SK-N-SH (cell line): Measurements from ENCODE around the gene MACROD2.

ENCODE experiments used
- CTCF ChIP-seq: fragments of 200-600 bp; sonication (generic); IDR thresholded peaks from 2 replicates; pipeline ENCODE4 v1.6.1; 2017; ENCODE audit warnings: antibody characterized with exemption, mild to moderate bottlenecking, moderate library complexity
- EP300 ChIP-seq, 2 experiments: IDR thresholded peaks; 2 replicates each; pipeline versions ENCODE4 v1.4.0 to v1.6.1; 2012; ENCODE audit warnings: borderline replicate concordance in 1 of 2, low read depth in 1 of 2, low read length in 1 of 2
- MAX ChIP-seq: IDR thresholded peaks from 2 replicates; pipeline ENCODE4 v1.4.0; 2012; ENCODE audit warnings: low read depth
- POLR2AphosphoS5 ChIP-seq: IDR thresholded peaks from 2 replicates; pipeline ENCODE4 v1.6.1; 2012; ENCODE audit warnings: low read depth, low read length
- TAF1 ChIP-seq: IDR thresholded peaks from 2 replicates; pipeline ENCODE4 v1.6.1; 2012; ENCODE audit warnings: low read depth, mild to moderate bottlenecking, low read length, moderate library complexity, borderline replicate concordance
- TF ChIP-seq, protein P1 (sequence below): IDR thresholded peaks from 2 replicates; pipeline ENCODE4; 2012

DNA sequence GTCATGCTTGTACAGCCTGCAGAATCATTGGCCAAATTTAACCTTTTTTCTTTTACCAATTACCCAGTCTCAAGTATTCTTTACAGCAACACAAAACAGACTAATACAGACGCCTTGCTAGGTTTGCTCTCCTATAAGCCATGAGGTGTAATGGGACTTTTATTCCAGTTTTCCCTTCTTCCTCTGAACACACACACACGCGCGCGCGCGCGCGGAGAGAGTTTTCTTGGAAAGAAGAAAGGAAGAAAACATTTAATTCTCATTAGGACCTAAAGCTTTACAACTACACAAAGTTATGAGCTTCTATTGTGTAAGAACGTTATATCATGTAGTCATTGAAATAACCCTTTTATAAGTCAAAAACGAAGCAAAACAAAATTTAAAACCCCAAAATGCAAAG is 1023.6 kb downstream of the MACROD2 start:
- TF ChIP-seq, protein P1, sequence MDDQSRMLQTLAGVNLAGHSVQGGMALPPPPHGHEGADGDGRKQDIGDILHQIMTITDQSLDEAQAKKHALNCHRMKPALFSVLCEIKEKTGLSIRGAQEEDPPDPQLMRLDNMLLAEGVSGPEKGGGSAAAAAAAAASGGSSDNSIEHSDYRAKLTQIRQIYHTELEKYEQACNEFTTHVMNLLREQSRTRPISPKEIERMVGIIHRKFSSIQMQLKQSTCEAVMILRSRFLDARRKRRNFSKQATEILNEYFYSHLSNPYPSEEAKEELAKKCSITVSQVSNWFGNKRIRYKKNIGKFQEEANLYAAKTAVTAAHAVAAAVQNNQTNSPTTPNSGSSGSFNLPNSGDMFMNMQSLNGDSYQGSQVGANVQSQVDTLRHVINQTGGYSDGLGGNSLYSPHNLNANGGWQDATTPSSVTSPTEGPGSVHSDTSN: no peak
- TF ChIP-seq EP300 (IDR thresholded peaks at IDR 0.05; ENCODE audit: borderline replicate concordance in 1 of 2, low read depth in 1 of 2, low read length in 1 of 2) (no peak), MAX (no peak), CTCF (no peak), TAF1 (no peak), POLR2AphosphoS5 (no peak)
